ENCODE measurements around the gene TPMT.
"Not testable (repeated sequence)": the region's sequence is repeated elsewhere in the genome, so short reads cannot be mapped to it uniquely, and the experiment has no call there.

The TPMT gene

DNA sequence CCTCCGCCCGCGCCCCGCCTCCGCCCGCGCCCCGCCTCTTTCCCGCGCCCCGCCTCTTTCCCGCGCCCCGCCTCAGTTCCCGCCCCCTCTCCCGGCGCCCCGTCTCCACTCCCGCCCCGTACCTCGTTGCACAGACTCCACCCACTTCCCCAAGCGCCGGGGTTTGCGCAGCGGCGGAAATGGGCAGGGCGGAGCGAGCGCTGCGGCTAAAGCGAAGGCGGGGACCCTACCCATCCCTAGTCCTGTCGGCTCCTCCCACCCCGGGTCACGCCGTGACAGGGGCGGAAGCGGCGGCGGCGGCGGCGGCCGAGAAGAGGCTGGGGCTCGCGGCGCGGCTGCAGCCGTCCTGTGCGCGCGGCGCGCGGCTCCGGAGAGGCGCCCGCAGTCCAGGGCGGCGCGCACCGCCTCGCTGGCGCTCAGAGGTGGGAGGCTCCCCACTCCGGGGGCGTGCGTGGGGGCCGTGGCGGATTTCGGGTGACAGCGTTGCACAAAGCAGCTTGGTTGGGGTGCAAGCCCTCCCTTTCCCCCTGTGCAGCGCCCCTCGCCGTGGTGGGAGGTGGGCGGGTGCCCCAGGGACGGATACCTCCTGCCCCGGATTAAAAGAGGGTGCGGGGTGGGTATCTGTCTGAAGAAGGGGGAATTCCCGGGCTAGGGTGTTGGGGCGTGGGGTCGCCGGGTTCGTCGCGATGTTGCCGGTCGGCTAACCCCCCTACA, 430 bp upstream of the TPMT start, which contains the start of gene KDM1B:
KDM1B (plus strand) TSS at position 273 of the 714 bp plus-strand sequence. CDS start 4,474 bp downstream, outside the sequence.
- DNase-seq = peak; percentile 98

DNA sequence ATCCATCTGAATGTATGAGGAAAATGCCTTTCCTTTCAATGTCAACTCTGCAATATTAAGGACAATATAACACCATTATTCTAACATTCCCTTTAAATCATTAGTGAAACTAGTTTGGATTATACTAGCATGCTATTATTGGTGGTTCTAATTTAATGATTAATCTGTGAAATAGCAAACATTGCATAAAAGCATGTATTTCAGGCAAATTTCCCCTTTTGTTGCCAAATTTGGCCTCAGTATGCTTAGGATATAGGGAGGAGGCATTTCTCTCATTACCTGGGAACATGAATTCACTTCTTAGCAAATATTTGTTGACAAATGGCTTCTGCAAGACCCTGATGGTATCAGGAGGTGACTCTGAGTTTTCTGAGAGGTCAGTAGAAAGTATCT, 1.6 kb downstream of the TPMT start:
- DNase-seq = no peak

DNA sequence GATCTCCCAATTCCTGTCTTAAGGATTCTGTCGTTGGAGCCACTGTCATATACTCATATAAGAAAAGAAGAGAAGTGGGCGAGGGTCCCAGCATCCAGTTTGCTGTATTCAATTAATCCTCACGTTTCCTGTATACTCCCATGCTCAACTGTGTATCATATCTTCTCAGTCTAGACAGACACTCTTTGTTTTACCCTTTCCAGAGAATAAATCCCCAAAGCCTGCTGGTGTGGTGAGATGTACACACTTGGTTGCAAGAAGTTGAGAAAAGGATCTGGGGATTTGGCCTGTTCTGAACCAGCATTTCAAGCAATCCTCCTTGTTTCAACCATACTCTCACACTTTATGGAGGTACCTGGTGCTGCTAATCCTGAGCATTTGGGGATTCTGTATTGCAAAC, 3.1 kb downstream of the TPMT start:
- no peak for DNase-seq

DNA sequence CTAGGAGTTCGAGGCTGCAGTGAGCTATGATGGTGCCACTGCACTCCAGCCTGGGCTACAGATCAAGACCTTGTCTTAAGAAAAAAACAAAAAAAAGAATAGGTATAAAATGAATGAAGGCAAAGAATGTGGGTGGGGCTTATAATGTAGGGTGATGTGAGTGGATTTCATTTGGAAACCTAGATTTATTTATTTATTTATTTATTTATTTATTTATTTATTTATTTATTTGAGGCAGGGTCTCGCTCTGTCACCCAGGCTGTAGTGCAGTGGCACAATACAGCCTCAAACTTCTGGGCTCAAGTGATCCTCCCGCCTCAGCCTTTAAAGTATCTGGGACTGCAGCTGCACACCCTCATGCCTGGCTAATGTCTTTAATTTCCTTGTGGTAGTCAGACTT, 3.5 kb downstream of the TPMT start:
- DNase-seq = not testable (repeated sequence)

DNA sequence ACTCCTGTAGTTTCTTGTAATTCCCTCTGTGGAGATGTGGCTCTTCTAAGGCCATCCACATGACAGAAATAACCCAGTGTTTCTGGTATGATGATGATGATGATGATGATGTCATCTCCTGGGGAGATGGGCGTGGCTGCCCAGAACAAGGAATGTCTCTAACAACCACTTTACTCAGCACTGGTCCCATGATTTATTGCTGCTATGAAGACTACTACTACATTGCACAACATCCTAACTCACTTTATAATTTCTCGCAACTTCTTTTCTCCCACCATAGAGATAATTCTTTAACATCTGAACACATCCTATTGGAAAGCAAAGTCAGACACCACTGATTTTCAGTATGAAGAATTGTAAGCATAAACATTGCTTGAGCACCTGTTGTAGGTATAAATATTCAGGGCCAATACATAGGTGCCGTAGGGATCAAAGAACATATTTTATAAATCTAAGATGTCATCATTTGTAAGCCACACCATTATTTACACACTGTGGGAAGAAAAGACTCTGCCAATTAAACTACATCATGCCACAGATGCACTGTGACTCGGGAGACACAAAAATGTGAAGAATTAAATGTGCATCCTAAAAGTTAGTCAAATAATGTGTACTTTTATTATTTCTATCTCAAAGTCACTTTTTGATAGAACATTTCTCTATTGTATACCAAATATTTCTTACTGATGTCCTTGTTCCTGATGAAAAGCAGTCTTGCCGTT, 6.4 kb downstream of the TPMT start:
- no peak for DNase-seq

DNA sequence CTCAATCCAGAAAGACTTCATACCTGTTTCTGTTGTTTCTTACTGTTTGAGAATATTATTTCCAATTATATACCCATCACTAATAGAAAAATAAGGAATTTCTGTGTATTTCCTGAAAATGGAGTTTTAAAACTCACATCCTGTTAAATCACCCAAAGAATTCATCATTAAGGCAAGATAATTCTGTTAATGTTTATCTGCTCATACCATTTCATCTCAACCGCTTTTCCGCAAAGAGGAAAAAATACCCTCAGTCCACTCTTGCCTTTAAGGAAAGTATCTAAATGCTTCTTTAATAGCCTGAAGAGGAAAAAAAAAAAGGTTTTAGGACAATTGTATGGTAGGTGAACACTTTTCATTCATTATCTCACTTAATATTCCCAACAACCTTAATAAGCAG, 7.3 kb downstream of the TPMT start:
- no peak for DNase-seq

DNA sequence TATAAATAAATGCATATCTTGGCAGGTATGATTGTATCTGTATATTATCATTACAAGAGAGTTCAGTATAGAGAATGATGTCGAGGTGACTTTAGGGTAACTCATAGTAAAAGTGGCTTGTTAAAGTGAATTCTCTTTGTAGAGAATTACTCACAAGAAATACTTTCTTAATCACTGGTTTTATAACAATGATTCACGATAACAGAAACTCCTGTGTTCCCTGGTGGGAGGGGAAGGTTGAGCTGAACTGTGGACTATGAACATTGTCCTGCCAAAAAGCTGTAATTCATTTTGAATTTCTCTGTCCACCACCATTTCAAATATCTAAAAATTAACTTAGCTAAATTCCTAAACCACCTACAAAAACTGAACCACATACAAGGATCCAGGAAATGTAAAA, 7.7 kb downstream of the TPMT start:
- DNase-seq = no peak

DNA sequence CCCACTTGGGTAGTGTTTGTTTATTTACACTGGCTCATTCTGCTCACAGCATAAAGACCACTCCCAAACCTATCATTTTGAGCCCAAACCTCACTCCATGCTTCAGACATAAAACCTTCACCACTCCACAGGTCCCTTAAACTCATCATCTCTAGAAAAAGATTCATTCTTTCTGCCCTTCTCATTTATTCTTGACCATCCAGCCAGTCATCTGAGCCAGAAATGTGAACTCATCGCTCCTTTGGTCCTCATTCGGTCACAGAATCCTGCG, 12.4 kb downstream of the TPMT start:
- DNase-seq = no peak

DNA sequence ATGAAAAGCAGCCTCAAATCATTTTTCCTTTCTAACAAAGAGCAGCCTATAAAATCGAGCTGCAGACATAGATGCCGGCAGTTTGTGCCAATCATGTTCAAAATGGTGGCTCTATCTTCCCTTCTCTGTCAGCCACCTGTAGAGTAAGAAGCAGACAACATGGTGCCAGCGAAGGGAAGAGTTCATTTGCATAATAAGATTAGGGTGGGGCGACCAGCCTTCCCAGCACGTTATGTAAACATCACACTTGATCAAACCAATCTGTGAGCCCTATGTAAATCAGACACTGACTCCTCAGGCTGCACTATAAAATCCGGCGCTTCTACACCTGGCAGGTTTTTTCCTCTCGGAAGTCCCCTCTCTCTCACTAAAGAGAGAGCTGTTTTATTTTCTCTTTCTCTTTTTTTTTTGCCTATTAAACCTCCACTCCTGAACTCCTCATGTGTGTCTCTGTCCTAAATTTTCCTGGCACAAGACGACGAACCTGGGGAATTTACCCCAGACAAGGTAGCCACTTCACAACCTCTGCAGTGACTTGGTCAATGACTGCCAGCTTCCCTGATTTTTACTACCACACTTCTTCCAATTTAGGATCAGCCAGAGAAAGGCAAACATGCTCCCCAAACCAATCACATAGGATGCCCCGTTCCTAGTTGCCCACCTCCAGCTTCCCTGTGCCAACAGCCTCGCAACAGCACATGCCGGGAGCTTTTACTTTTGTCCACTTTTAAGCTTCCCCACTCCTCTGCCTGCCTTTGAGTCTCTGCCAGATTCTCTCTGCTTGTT, 12.9 kb downstream of the TPMT start:
- no peak for DNase-seq

DNA sequence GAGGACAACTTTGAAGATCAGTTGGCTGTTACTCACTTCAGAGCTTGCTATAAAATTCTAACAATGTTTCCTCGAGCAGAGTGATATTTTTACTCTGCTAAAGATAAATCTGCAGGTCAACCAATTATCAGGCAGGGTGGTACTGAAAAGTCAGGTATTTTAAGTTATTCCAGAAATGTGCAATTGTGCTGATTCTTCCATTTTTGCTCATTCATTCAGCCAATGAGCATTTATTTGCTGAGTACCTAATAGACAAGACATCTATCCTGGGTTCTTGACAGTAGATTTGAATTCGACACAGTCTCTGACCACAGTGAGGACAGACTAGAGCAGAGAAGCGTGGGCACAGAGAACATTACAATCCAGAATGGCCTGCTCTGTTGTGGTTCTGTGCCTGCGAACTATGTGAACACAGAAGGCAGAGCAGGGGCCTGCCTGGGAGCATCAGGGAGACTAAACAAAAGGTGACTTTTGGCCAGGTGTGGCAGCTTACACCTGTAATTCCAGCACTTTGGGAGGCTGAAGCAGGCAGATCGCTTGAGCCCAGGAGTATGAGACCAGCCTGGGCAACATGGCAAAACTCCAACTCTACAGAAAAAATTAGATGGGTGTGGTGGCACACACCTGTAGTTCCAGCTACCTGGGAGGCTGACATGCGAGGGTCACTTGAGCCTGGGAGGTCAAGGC, 14.8 kb downstream of the TPMT start:
- DNase-seq = no peak

DNA sequence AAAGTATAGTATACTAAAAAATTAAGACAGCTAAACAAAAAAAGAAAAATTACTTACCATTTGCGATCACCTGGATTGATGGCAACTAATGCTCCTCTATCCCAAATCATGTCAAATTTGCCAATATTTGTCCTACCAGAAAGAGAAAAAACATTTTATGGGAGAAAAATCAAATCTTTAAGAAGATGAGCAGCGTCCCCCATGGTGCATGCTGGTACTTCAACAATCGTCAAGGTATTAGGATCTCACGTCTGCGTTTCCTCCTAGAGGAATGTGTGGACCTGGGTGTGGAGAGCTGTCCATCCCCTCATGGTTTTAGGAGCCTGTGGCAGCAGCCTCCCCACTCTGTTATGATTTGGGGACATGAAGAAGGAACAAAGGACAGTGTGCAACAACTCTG, 16.0 kb downstream of the TPMT start:
- DNase-seq = no peak

DNA sequence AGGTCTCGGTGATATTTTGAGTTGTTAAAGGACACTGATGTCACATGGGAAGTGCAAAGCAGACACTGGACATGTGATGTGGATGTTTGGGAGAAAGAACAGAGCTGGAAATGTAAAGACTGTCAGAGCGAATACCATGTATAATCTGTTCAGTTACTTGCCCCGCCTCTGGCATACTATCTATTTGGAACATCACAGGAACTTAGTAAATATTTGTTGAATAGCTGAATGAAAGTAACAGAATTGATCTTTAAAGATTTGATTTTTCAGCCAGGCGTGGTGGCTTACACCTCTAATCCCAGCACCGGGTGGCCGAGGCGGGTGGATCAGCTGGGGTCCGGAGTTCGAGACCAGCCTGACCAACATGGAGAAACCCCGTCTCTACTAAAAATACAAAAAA, 18.6 kb downstream of the TPMT start:
- no peak for DNase-seq

DNA sequence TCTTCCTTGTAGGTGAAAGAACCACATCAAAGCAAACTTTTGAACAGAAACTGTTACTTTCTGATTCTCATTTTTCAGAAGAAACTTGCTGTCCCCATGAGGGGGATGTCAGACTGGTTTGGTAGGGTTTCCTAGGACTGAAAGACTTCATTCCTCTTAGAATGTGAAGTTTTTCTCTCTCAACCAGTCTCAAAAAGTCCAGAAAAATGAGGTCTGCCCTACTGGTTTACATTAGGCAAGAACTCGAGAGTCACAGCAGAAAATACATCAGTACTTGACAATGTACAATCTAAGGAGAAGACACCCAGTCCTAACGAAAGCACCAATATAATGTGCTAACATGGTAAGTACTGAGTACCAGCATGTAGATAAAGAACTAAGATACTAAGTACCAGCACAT, 19.7 kb downstream of the TPMT start:
- no peak for DNase-seq

DNA sequence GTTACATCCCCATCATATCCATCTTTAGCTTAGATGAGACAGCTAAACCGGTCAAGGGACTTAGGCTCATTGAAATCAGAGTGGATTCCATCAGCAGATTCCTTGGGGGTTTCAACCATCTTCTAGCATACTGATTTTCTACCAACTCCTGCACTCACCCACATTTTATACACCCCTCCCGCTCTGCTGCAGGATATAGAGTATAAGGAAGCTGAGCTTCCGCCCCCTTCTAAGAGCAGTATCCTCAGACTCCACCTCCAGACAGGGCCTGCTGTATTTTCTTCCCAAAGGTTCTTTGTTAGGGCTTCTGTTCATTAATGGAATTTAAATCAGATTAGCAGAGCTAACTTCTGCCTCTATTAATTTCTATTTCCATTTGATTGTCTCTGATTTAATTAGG, 22.5 kb downstream of the TPMT start:
- no peak for DNase-seq

DNA sequence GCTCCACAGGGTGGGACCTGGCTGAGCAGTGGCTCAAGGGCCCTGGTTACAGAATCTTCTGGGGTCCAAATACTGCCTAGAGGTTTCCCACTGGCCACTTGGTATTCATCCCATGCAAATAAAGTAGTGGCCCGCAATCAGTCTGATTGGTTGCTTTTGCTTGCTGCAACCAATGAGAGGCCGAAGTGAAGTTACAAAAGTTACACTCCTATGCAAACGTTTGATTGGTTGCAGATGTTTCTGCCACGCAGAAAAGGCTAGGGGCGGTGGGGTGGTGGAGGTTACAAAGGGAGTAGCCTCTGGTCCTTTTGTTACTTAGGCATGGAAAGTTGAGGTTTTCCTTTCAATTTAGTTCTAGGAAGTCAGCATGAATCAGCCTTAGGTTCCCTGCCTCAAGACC, 28.8 kb downstream of the TPMT start:
- DNase-seq = no peak

DNA sequence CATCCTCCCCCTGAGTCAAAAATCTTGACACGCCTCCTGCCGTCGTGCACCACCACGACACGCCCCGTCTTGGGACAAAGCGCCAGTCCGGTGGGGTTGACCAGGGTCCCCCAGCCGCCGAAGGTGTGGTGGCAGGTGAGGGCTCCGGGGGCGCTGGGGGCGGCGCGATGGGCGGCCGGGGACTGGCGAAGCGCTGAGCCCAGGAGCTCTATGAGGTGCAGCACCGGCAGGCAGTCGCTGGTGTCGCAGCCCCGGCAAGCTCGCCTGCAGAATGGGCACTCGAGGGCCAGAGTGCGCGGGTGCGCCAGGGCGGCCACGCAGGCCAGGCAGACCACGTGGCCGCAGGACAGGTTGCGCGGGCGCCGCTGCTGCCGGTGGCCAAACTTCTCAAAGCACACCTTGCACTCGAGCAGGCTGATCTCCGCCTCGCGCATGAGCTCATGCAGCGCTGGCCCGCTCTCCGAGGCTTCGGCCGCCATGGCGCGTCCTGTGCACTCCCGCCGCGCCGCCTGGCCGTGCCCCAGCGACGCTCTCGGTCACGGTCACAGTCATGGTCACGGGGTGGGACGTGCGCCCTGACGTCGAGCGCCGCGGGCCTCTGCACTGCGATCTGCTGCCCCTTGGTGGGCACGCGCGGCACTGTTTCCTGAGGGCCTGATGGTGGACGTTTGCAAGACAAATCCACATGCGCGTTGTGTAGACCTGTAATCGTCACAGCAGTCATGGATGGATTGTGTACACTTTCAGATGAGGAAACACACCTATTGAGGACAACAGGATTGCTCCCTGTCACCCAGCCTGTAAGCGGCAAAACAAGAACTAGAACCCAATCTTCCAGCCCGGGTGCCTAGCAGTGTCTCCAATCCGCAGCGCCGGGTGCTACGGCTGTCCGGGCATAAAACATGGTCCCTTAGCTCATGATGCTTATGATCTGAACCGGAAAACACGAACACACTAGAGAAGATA, 32.5 kb downstream of the TPMT start, which contains the start of gene NHLRC1:
NHLRC1 (minus strand) TSS at position 550 of the 966 bp plus-strand sequence; CDS start at position 479, 71 bp downstream.
- peak; percentile 79 for DNase-seq

DNA sequence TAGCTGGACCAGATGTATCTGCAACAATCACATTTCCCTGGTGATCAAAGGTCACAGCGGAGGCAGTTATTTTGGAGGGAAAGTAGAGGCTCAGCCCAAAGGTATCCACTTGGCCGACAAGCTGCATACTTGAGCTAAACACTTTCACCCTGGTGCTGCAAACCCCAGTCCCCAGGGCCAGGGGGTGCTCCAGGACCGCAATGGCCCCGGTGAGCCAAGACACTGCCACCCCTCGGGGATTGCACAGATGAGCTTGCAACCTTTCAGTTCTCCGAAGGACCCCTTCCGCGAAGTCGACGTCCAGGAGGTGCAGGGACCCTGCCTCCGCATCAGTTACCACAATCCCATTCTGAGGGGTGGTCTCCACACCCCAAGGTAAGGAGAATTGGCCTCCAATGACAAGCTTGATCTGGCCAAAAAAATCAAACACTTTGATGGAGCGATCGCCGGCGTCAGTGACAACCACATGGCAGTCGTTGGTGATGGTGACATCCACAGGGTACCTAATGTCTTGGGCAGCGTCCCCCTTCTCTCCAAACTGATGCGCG, 33.2 kb downstream of the TPMT start:
- DNase-seq = no peak

DNA sequence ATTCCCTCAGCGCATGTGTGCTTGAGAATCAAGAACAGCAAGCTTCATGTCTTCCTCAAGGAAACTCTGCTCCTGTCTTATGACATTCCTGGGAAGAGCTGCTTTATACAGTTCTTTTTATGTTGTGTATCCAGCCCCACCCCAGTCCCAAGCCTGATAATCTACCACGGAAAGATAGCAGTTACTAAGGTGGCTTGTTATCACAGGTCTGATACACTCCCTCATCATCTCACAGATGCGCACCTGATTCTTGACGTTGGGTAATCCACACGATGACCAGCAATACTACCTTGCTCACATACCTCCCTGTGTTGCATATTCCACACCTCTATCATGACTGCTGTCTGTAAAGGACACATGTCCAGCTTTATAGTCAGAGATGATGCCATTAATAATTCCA, 35.6 kb downstream of the TPMT start:
- no peak for DNase-seq

DNA sequence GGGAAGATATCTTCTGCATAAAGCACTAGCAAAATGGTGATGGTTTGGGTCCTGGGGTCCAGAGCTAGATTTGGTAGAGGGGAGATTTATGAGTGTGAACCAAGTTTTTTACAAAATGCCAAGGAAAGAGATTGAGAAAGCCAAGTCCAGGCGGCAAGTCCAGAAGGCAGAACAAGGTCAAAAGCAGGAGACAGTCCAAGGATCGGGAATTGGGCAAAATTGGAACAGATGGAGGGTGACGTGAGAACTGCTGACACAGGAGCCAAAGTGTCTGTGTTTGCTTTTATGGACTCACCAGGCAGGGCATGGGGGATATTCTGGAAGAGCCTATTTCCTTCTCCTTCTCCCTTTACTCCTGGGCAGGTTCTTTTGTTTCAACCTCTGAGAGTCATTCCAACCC, 36.5 kb downstream of the TPMT start:
- no peak for DNase-seq

DNA sequence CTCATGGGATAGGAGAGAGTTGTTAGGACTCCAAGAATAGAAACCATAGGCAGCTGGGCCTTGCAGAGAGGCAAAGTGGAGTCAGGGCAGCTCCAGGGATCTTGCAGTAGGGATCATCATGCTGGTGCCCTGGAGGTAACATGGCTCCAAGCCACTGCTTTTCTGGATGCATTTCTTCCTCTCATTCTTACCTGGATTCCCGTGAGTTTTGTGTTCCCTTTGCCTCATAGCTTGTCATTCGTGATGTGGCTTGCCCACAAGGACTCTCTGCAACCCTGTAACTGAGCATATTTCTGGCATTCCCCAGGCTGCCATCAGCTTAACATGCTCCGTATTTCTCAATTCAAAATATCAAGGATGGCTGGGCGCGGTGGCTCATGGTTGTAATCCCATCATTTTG, 37.7 kb downstream of the TPMT start:
- DNase-seq = no peak

DNA sequence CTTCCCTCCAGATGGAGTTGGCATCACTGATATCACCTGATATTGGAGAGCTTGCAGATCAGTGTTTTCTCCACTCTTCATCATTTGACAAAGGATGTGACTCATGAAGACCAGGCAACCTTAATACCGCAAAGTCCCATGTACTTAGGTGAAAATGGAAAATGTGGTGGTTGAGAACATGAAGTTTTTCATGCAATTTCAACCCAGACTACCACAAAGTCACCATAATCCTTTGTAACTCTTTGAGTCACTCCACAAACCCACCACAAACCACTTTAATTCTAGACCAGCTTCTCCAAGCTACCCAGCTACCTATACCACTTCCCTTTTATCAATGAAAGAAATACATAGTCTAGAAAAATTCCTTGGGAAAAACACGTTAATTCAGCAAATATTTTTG, 39.5 kb downstream of the TPMT start:
- peak; percentile 22 for DNase-seq

DNA sequence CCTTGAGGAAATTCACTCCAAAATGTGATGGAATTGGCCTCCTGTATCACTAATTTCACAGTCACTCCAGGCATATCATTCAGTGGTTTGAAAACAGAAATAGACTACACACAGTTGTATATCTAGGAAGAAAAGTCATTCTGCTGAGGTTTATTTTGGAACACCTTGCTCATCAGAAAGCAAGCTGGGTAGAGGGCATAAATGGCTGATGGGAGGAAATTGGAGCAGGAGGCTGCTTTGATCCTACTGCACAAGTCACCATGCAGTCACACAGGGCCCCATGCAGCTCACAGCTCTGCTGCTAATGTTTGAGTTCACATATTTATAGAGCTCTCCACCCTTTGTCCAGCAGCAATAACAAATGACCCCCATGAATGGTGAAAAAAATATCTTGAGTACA, 44.7 kb downstream of the TPMT start:
- DNase-seq = no peak

Measured in stimulated activated CD4-positive, alpha-beta T cell treated with anti-CD3 and anti-CD28 coated beads, Interleukin-4, amount 100 ng/mL, for 24 hours (primary cell).